Thyroid gland (tissue), 4 donors: Measurements from ENCODE around the gene FOXF1. TPM values are rescaled to one million over a fixed set of nuclear protein-coding genes. Genes with fewer than 3 reads are reported as not detected.

ENCODE experiments used
- DNase-seq, 2 donors: peaks; one replicate each; pipeline ENCODE4 v3.0.0-alpha.2; 2019
- H3K27ac ChIP-seq, 3 donors: fragments of 200-600 bp; sonication (generic); 1 replicate in 2 of 3; 2 replicates in 1 of 3; pipeline ENCODE4 v1.5.1; 2016 to 2019; ENCODE audit warnings: mild to moderate bottlenecking in 1 of 3, moderate library complexity in 1 of 3
- H3K27me3 ChIP-seq: fragments of 200-600 bp; sonication (generic); one replicate; pipeline ENCODE4 v1.5.1; 2019
- H3K36me3 ChIP-seq, 2 donors: fragments of 200-600 bp; sonication (generic); one replicate each; pipeline ENCODE4 v1.5.1; 2016 to 2019
- H3K4me1 ChIP-seq, 2 donors: fragments of 200-600 bp; sonication (generic); one replicate each; pipeline ENCODE4 v1.5.1; 2017 to 2019
- H3K4me3 ChIP-seq, 3 donors: fragments of 200-600 bp; sonication (generic); replicated peaks in 1 of 3; 1 replicate in 2 of 3; 2 replicates in 1 of 3; pipeline ENCODE4 v1.5.1; 2016; ENCODE audit warnings: mild to moderate bottlenecking in 1 of 3
- H3K9me3 ChIP-seq: fragments of 200-600 bp; sonication (generic); one replicate; pipeline ENCODE4 v1.5.1; 2017
- POLR2A ChIP-seq, 2 donors: fragments of 450-650 bp; IDR thresholded peaks; one replicate each; pipeline ENCODE4 v1.6.1; 2017; ENCODE audit warnings: antibody characterized with exemption in 2 of 2, mild to moderate bottlenecking in 2 of 2, moderate library complexity in 1 of 2
- WGBS, 2 donors: methylation state at CpG; one replicate each; pipeline ENCODE4 v1.1.5; 2017; 5-methylcytosine and 5-hydroxymethylcytosine counted together
- intact Hi-C: fragments of 100-400 bp; cut with DNase I; formaldehyde crosslinking; loops from one replicate; pipeline ENCODE4 v1.15.1; 2023
- total RNA-seq, 4 donors: library from RNA; depleted of rRNA; stranded (reverse); fragments of >200 nt; gene quantifications; one replicate each; pipeline ENCODE4 v1.2.3, GENCODE V29; 2016
- TF ChIP-seq, protein P1 (sequence below), 6 experiments: fragments of 200-600 bp in 3 of 6; fragments of 450-650 bp in 3 of 6; sonication (generic) in 3 of 6; IDR thresholded peaks; one replicate each; pipeline ENCODE4 v1.5.1; 2016 to 2019; ENCODE audit warnings: antibody characterized with exemption in 6 of 6, mild to moderate bottlenecking in 2 of 6, inconsistent platforms in 1 of 6, moderate library complexity in 1 of 6

FOXF1 gene
- total RNA-seq, 4 donors from 2014 or later, result 1.5 to 3.7 (median 2.3) TPM

DNA sequence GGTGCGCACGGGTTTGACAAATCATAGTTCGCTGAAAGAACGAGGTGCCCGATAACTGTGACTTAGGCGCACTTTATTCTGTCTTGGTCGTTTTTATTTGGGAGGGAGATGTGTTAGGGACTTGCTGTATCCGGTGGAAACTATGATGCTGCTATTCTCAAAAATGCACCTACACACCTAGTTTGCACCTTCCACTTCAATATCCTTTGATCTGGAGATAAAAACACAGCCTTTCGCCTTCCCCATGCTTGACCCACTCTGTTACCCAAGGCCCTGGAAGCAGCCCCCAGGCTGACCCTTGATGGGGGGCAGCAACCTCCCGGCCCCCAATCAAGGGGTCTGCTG lies 15.0 kb upstream of the FOXF1 start:
- WGBS, 2 donors, result 22 to 23% methylated on average over 10 of the region's 10 CpGs
- peaks cover 3 to 5% of the 10 kb centered on the region in 2 donors for H3K4me1 ChIP-seq
- DNase-seq, result no peak
- peaks cover 33% of the 10 kb centered on the region for H3K27me3 ChIP-seq
- TF ChIP-seq, protein P1, sequence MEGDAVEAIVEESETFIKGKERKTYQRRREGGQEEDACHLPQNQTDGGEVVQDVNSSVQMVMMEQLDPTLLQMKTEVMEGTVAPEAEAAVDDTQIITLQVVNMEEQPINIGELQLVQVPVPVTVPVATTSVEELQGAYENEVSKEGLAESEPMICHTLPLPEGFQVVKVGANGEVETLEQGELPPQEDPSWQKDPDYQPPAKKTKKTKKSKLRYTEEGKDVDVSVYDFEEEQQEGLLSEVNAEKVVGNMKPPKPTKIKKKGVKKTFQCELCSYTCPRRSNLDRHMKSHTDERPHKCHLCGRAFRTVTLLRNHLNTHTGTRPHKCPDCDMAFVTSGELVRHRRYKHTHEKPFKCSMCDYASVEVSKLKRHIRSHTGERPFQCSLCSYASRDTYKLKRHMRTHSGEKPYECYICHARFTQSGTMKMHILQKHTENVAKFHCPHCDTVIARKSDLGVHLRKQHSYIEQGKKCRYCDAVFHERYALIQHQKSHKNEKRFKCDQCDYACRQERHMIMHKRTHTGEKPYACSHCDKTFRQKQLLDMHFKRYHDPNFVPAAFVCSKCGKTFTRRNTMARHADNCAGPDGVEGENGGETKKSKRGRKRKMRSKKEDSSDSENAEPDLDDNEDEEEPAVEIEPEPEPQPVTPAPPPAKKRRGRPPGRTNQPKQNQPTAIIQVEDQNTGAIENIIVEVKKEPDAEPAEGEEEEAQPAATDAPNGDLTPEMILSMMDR (IDR thresholded peaks at IDR 0.05), result no peak
- no peak overlapping the region for H3K4me3 ChIP-seq
- H3K9me3 ChIP-seq, result no peaks in the 10 kb centered on the region
- H3K36me3 ChIP-seq, result no peaks in the 10 kb centered on the region
- intact Hi-C loops, result no loop called here
- no peak overlapping the region for H3K27ac ChIP-seq

DNA sequence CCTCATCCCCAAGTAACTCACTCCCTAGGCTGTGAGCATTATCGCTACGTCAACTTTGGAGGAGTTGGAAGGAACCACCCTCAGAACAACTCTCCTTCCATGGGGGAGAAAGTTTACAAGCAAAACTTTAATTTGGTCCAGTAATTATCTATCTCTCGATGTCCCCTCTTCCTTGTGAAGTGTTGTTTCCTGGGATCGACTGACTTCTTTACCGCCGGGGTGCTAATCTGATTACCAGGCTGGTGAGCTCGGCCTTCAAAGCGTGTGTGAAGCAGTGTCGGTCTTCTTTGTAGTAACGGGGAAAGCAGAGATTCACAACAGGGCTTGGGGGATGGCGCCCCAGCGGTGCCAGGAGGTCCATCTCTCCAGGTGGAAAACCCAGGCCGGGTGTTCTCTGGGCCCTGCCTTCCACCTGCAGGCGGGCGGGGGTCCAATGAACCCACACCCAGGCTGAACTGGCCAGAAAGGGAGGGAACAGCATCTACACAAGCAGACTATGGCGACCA lies 14.5 kb upstream of the FOXF1 start:
- intact Hi-C loops, result no loop called here
- Histone ChIP-seq H3K36me3 (no peaks in the 10 kb centered on the region), H3K9me3 (no peaks in the 10 kb centered on the region), H3K27ac (no peak overlapping the region), H3K4me3 (no peak overlapping the region), H3K27me3 (peaks cover 36% of the 10 kb centered on the region), H3K4me1 (peaks cover 3 to 5% of the 10 kb centered on the region in 2 donors)
- WGBS, 2 donors, result 22 to 38% methylated on average over 16 of the region's 16 CpGs
- DNase-seq, result no peak
- TF ChIP-seq POLR2A (IDR thresholded peaks at IDR 0.05), result no peak
- TF ChIP-seq, protein P1 (IDR thresholded peaks at IDR 0.05), result no peak

DNA sequence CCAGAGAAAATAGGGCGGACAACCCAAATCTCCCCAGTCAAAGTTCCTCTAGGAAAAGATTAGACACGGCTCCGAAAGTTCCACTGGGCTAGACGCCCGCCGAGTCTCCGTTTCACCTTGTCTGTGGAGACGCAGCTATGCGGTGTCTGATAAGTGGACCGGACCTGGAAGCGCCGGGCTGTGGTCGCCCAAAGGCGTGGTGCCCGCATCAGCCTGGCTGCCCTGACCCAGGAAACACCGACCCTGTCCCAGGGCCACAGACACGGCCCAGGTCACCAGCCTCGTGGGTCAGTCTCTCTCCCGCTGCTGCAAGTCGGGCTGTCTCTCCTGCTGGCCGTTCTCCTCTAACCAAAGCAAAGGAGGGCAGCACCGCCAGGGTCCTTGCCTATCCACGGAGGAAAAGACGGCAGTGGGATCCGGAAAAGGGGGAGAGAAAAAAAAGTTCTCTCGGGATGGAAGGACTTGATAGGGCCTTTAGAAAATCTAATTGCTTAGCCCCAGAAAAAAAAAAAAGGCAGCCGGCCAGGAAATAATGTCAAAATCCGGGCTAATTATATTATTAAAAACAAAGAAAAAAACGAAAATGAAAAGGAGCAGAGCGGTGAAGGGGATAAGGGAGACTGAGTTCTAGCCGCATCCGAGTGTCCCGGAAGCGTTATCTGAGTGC lies 13.9 kb upstream of the FOXF1 start:
- Histone ChIP-seq H3K4me1 (peaks cover 3 to 5% of the 10 kb centered on the region in 2 donors), H3K36me3 (no peaks in the 10 kb centered on the region), H3K9me3 (no peaks in the 10 kb centered on the region), H3K27ac (no peak overlapping the region), H3K27me3 (peaks cover 36% of the 10 kb centered on the region), H3K4me3 (no peak overlapping the region)
- intact Hi-C loops, result no loop called here
- WGBS, 2 donors, result 18 to 20% methylated on average over 33 to 34 of the region's 34 CpGs
- DNase-seq, result no peak
- no peak for TF ChIP-seq POLR2A (IDR thresholded peaks at IDR 0.05)
- TF ChIP-seq, protein P1 (IDR thresholded peaks at IDR 0.05), result no peak

DNA sequence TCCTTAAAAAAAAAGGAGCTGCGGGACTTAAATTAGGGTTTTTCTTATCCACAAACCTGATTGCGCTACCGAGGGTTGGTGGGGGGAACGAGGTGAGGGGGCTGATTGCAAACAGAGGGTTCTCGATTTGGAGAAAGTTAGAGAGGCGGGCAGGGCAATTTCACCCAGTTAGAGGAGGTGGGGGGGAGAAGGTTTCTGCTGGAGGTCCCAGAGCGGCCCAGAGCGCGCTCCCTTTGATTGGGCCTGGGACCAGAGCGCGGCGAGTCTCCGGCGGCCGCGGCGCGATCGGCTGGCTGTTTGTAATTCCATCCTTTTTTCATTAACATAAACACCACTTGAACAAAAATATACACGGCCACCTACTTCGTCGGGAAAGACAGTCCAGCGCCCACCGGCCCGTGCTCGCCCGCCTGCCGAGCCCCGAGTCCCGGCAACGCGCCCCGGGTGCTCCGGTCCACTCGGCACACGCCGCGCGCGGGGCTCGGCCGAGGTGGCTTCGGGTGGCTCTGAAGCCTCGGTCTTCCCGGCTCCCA lies 13.3 kb upstream of the FOXF1 start:
- no peak overlapping the region for H3K4me3 ChIP-seq
- H3K4me1 ChIP-seq, result peaks cover 3 to 5% of the 10 kb centered on the region in 2 donors
- H3K27ac ChIP-seq, result no peak overlapping the region
- H3K36me3 ChIP-seq, result no peaks in the 10 kb centered on the region
- intact Hi-C loops, result no loop called here
- TF ChIP-seq POLR2A (IDR thresholded peaks at IDR 0.05), result no peak
- TF ChIP-seq, protein P1 (IDR thresholded peaks at IDR 0.05), result no peak
- H3K27me3 ChIP-seq, result peaks cover 36% of the 10 kb centered on the region
- 2 to 3% methylated on average over 29 to 40 of the region's 45 CpGs for WGBS, 2 donors
- H3K9me3 ChIP-seq, result no peaks in the 10 kb centered on the region
- no peak for DNase-seq

DNA sequence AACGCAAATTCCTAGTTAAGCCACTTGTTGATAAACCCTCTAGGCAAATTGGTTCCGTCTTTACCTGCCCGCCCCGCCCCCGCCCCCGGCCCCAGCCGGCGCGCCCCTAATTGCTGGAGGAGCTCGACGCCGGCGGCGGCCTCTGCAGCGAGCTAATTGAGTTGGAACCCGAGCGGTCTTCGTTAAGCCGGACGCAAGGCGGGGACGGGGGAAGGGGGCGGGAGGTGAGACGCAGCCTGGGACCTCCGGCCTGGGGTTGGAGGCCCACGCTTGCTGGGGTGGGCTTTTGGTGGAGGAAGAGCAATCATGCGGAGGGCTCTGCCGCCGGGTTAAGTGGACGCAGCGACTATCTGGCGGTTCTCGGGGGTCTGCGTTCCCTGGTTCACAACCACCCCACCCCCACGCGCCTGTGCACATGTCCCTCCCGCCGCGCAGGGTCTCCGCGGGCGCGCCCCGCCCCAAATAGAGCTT lies 12.7 kb upstream of the FOXF1 start:
- Histone ChIP-seq H3K9me3 (no peaks in the 10 kb centered on the region), H3K4me3 (no peak overlapping the region), H3K4me1 (peaks cover 3 to 5% of the 10 kb centered on the region in 2 donors), H3K27me3 (peaks cover 36% of the 10 kb centered on the region), H3K36me3 (no peaks in the 10 kb centered on the region), H3K27ac (no peak overlapping the region)
- no peak for TF ChIP-seq POLR2A (IDR thresholded peaks at IDR 0.05)
- TF ChIP-seq, protein P1 (IDR thresholded peaks at IDR 0.05), result no peak
- intact Hi-C loops, result no loop called here
- no peak for DNase-seq
- 5 to 9% methylated on average over 11 to 25 of the region's 44 CpGs for WGBS, 2 donors
